Heart left ventricle (tissue), 16 donors: ENCODE results near the gene ATF6B. TPM values are rescaled to one million over a fixed set of nuclear protein-coding genes. Genes with fewer than 3 reads are reported as not detected.
A peak's percentile ranks its signal among the peaks of the same experiment; 100 is the strongest.

Experiments
- ATAC-seq, 4 donors: fragments of 200-7000 bp; cut with Tn5 transposase; one replicate each; pipeline ENCODE4 v1.9.1; 2020 to 2022; ENCODE audit warnings: moderate library complexity in 4 of 4, mild to moderate bottlenecking in 3 of 4, moderate number of reproducible peaks in 1 of 4
- DNase-seq, 5 donors: peaks; one replicate each; pipeline ENCODE4 v3.0.0-alpha.2; 2020
- H3K27ac ChIP-seq, 12 donors: fragments of 200-600 bp; sonication (generic) in 4 of 12; one replicate each; pipeline versions ENCODE4 v1.5.0 to v1.8.0; 2016 to 2022; ENCODE audit warnings: mild to moderate bottlenecking in 2 of 12
- H3K27me3 ChIP-seq, 9 donors: fragments of 200-600 bp; sonication (generic) in 2 of 9; one replicate each; pipeline versions ENCODE4 v1.5.1 to v1.8.0; 2016 to 2022; ENCODE audit warnings: mild to moderate bottlenecking in 3 of 9
- H3K36me3 ChIP-seq, 9 donors: fragments of 200-600 bp; sonication (generic) in 2 of 9; one replicate each; pipeline versions ENCODE4 v1.5.0 to v1.8.0; 2018 to 2022; ENCODE audit warnings: mild to moderate bottlenecking in 2 of 9
- H3K4me1 ChIP-seq, 12 donors: fragments of 200-600 bp; sonication (generic) in 4 of 12; one replicate each; pipeline versions ENCODE4 v1.5.0 to v1.8.0; 2016 to 2022; ENCODE audit warnings: mild to moderate bottlenecking in 3 of 12
- H3K4me3 ChIP-seq, 12 donors: fragments of 200-600 bp; sonication (generic) in 4 of 12; one replicate each; pipeline versions ENCODE4 v1.5.0 to v1.8.0; 2017 to 2022; ENCODE audit warnings: mild to moderate bottlenecking in 9 of 12, moderate library complexity in 4 of 12
- H3K9me3 ChIP-seq, 12 donors: fragments of 200-600 bp; sonication (generic) in 4 of 12; one replicate each; pipeline versions ENCODE4 v1.5.0 to v1.8.0; 2016 to 2022; ENCODE audit warnings: mild to moderate bottlenecking in 1 of 12
- CTCF ChIP-seq, 12 donors: fragments of 200-600 bp; sonication (generic) in 4 of 12; IDR thresholded peaks; one replicate each; pipeline versions ENCODE4 v1.5.0 to v1.8.0; 2018 to 2022; ENCODE audit warnings: antibody characterized with exemption in 12 of 12, mild to moderate bottlenecking in 5 of 12
- POLR2A ChIP-seq, 2 donors: fragments of 450-650 bp; IDR thresholded peaks; one replicate each; pipeline ENCODE4 v1.6.1; 2017; ENCODE audit warnings: antibody characterized with exemption in 2 of 2, mild to moderate bottlenecking in 2 of 2, moderate library complexity in 2 of 2
- WGBS, 4 donors: extraction: QIAGEN DNeasy Blood & Tissue Kit in 2 of 4; methylation state at CpG; one replicate each; pipeline versions ENCODE4 v1.1.5 to v1.1.7; 2013 to 2018; 5-methylcytosine and 5-hydroxymethylcytosine counted together
- intact Hi-C, 10 donors: fragments of 100-400 bp; cut with DNase I; formaldehyde crosslinking; loops; one replicate each; pipeline versions ENCODE4 v1.11.1 to v1.14.2; 2022
- polyA plus RNA-seq, 2 donors: library from polyadenylated mRNA; stranded (reverse); fragments of 200-250 nt; gene quantifications; one replicate each; pipeline ENCODE4 v1.2.3, GENCODE V29; 2013
- total RNA-seq, 9 donors: library from RNA; depleted of rRNA in 2 of 9; stranded (reverse); fragments of >200 nt in 2 of 9; fragmentation: NEBNext Ultra II Directional in 3 of 9; extraction: Animal tissue kit (Norgen Biotek cat#: 25700) in 3 of 9; gene quantifications; one replicate each; pipeline versions ENCODE4 v1.1.0 to v1.2.4, GENCODE V29; 2016 to 2023
- donor health status: ischemic (EF 13 %, LVEDD 7.1; RV severe dilation, severe dysfunction).
- donor health status: healthy with polysubstance abuse.
- donor health status: DM: no; HTN: yes; CAD: no.
- donor health status: DM: no; HTN: no; CAD: no.
- donor health status: ischemic (EF 25% LVEDD 6.9; RV normal size, moderate dysfunction).
- donor health status: ischemic (EF 25% LVEDD 5.7; RV mildly dilated, moderate dysfunction).
- donor health status: healthy.
- donor health status: DM: yes; HTN: yes; CAD: no.
- donor health status: ischemic (EF 35%, LVEDD 5.7; RV mildly dilated, moderate dysfunction).
- donor health status: nonischemic (EF 11% LVEDD 7.7; RV severe dilation, severe dysfunction).
- donor health status: DM: yes; HTN: yes; CAD: no.
- donor health status: PGD.
- donor health status: ischemic (EF 29% LVEDD 5.4; RV normal size, mild dysfunction).
- donor health status: nonischemic (EF 23%, LVEDD 6.1; RV moderate dilation, normal function).

Gene ATF6B
- total and polyA plus RNA-seq, 11 donors: 11.1 to 56.8 (median 28.7) TPM

- intact Hi-C loops: loop anchor here in 7 of 10 donors (5.0 to 10.0 kb wide), 5 partner anchors 38 to 300 kb away; partner anchors contain the start of genes PPT2 (in 3 of the 7) and PRRT1 (in 3 of the 7)
- DNase-seq: peak in 1 of 5 donors; percentile 23
- Histone ChIP-seq H3K36me3 (peaks cover 0 to 50% (median 42%) of the 10 kb centered on the region in 9 donors), H3K4me1 (peaks cover 7 to 67% (median 57%) of the 10 kb centered on the region in 12 donors), H3K4me3 (no peak overlapping the region), H3K9me3 (no peaks in the 10 kb centered on the region), H3K27ac (peak overlapping the region in 10 of 12 donors; percentile 2 to 95 (median 88)), H3K27me3 (no peaks in the 10 kb centered on the region)
- 59 to 75% (median 69%) methylated on average over 8 of the region's 8 CpGs for WGBS, 4 donors
- TF ChIP-seq CTCF (IDR thresholded peaks at IDR 0.05) (no peak), POLR2A (IDR thresholded peaks at IDR 0.05) (no peak)
- ATAC-seq: no peak
Measured at GRCh38 chr6:32114796-32115195, 13.2 kb downstream of the ATF6B start.

- peak; percentile 84 to 91 (median 88) for DNase-seq
- intact Hi-C loops: loop anchor here in 4 of 10 donors (2.0 to 10.0 kb wide), 4 partner anchors 67 to 301 kb away; no protein-coding TSS in a partner anchor
- 47 to 59% (median 53%) methylated on average over 9 of the region's 9 CpGs for WGBS, 4 donors
Measured at GRCh38 chr6:32113386-32114352, 14.4 kb downstream of the ATF6B start.

GRCh38 chr6:32112431-32112980, 15.5 kb downstream of the ATF6B start:
- Histone ChIP-seq H3K27ac (peak overlapping the region; percentile 42 to 95 (median 88)), H3K27me3 (peaks cover 0 to 3% (median 0%) of the 10 kb centered on the region in 9 donors), H3K4me3 (peak overlapping the region in 2 of 12 donors; percentile 4 to 80), H3K4me1 (peaks cover 7 to 72% (median 56%) of the 10 kb centered on the region in 12 donors), H3K36me3 (peaks cover 0 to 28% (median 22%) of the 10 kb centered on the region in 9 donors), H3K9me3 (no peaks in the 10 kb centered on the region)
- peak in 3 of 5 donors; percentile 71 to 80 (median 74) for DNase-seq
- ATAC-seq: peak in 3 of 4 donors; percentile 7 to 28 (median 10)
- 51 to 54% (median 53%) methylated on average over 9 of the region's 9 CpGs for WGBS, 4 donors
- intact Hi-C loops: loop anchor here in 4 of 10 donors (2.0 to 10.0 kb wide), 4 partner anchors 66 to 302 kb away; no protein-coding TSS in a partner anchor
- TF ChIP-seq CTCF (IDR thresholded peaks at IDR 0.05): no peak
- no peak for TF ChIP-seq POLR2A (IDR thresholded peaks at IDR 0.05)

More at GRCh38 chr6:32113386-32114352, 14.4 kb downstream of the ATF6B start:
- TF ChIP-seq CTCF (IDR thresholded peaks at IDR 0.05) (peak in 9 of 12 donors; percentile 8 to 57 (median 37)), POLR2A (IDR thresholded peaks at IDR 0.05) (no peak)
- peak; percentile 45 to 77 (median 74) for ATAC-seq
- no peaks in the 10 kb centered on the region for H3K9me3 ChIP-seq
- H3K36me3 ChIP-seq: peaks cover 0 to 40% (median 33%) of the 10 kb centered on the region in 9 donors
- no peak overlapping the region for H3K4me3 ChIP-seq
- H3K27me3 ChIP-seq: peaks cover 0 to 3% (median 0%) of the 10 kb centered on the region in 9 donors
- H3K27ac ChIP-seq: peak overlapping the region; percentile 37 to 95 (median 88)
- H3K4me1 ChIP-seq: peaks cover 7 to 65% (median 52%) of the 10 kb centered on the region in 12 donors
